ENCODE results near the gene CTSS. TPM values are rescaled to one million over a fixed set of nuclear protein-coding genes. Genes with fewer than 3 reads are reported as not detected.

CTSS gene
- 0.16 and 0.41 TPM in 2 replicates for total RNA-seq
- long read RNA-seq, result 0 reads

DNA sequence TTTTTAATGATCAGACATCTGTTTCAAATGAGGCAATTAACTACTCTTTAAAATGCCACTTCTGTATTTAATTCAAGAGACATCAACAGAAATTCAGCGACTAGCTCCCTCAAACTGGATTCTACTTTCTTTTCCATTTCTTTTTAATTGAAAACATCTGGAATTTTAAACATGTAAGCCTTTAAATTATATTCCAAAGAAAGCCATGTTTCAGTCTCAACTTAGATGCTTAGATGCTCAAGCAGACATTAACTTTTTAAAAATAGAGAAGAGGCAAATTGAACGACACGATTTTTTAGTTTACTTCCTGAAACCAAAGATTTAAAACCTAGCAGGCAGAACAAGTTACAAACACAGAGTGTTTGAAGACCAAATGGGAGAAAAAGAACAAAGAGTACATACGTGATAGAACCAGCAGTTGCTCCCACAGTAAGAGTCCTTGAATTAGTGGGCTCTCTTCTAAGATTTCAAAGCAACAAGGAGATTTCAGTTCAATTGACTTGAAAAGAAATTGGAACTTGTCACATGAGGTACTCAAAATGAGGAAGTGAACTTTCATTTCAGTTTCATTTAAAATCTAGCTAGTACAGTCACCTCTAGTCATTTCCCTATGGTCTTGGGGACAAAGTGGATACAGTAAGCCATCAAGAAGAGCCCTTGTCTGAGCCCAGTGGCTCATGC lies at the start of gene CTSS:
CTSS (minus strand) TSS at position 483 of the 681 bp plus-strand sequence. CDS start 1,015 bp downstream, outside the sequence.
- Mint-ChIP-seq H3K4me1 (no peaks in the 10 kb centered on the region), H3K27me3 (ENCODE audit: low read depth) (no peaks in the 10 kb centered on the region), H3K36me3 (ENCODE audit: low read depth) (no peaks in the 10 kb centered on the region), H3K9me3 (peaks cover 3% of the 10 kb centered on the region), H3K4me3 (no peak within 1 kb of the TSS), H3K27ac (ENCODE audit: unreplicated experiment) (peak within 1 kb of the TSS; percentile 1)
- TF ChIP-seq, protein P1, sequence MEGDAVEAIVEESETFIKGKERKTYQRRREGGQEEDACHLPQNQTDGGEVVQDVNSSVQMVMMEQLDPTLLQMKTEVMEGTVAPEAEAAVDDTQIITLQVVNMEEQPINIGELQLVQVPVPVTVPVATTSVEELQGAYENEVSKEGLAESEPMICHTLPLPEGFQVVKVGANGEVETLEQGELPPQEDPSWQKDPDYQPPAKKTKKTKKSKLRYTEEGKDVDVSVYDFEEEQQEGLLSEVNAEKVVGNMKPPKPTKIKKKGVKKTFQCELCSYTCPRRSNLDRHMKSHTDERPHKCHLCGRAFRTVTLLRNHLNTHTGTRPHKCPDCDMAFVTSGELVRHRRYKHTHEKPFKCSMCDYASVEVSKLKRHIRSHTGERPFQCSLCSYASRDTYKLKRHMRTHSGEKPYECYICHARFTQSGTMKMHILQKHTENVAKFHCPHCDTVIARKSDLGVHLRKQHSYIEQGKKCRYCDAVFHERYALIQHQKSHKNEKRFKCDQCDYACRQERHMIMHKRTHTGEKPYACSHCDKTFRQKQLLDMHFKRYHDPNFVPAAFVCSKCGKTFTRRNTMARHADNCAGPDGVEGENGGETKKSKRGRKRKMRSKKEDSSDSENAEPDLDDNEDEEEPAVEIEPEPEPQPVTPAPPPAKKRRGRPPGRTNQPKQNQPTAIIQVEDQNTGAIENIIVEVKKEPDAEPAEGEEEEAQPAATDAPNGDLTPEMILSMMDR (conservative IDR thresholded peaks at IDR 0.05), result no peak
- no peak for DNase-seq (ENCODE audit: low read depth, low spot score)

DNA sequence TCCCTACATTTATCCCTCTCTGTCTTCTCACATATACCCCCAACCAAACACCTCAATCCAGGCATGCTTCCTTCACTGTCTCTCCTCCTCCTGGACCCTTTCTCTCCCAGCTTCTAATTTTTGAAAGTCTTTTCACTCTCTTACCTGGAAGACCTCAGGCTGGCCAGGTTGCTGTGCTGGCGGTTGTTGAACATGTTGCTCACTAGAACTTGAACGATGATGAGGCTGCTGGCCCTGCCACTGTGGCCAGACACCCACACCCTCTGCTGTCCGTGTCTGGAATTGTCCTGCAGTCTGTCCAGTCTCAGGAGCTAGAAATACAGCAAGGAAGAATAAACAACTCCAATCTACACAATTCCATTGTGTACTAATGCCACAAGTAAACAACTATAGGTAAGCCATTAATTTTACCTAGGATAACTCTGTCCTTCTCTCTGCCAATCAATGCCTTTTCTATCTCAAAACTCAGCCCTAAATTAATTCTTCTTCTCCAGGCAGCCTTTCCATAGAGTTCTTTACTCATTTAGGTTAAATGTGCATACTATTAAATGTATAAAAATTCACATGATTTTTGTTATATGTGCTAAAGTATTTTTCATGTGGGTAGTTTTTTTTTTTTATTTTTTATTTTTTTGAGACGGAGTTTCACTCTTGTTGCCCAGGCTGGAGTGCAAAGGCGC lies 47.6 kb upstream of the CTSS start:
- Mint-ChIP-seq H3K27me3 (ENCODE audit: low read depth) (no peaks in the 10 kb centered on the region), H3K4me1 (no peaks in the 10 kb centered on the region), H3K4me3 (no peak overlapping the region), H3K9me3 (no peaks in the 10 kb centered on the region), H3K36me3 (ENCODE audit: low read depth) (peaks cover 3% of the 10 kb centered on the region), H3K27ac (ENCODE audit: unreplicated experiment) (no peak overlapping the region)
- peak; percentile 36 for DNase-seq (ENCODE audit: low read depth, low spot score)
- TF ChIP-seq, protein P1 (conservative IDR thresholded peaks at IDR 0.05), result peak; percentile 79

DNA sequence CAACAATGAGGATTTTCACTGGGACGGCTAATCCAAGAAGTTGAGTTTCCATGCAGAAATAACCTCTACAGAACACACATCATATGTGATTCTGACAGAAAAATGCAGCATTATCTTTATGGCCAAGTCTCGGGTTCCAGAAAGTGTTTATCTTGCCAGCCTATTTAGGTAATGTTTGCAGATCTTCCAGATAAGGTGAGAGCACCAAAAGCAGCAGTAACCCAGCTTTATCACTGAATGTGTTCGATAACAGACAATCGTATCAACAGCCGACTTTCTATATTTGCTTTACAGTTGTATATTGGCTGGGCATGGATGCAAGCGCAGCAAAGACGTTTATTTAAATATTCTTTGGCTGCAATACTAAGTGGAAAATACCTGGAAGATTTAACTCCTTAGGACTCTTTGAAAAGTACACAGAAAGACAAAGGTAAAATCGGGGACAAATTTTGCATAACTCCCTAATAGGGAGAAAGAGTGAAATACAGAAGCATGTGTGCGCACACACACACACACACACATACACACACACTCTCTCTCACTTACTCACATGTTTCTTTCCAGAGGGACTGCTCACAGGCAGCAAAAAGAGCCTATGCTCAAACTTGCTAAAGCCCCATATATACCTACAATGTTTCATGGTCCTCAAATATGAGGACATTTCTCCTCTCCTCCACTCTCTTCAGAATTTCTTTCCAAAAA lies 45.5 kb upstream of the CTSS start:
- DNase-seq (ENCODE audit: low read depth, low spot score), result no peak
- H3K4me3 Mint-ChIP-seq, result no peak overlapping the region
- TF ChIP-seq, protein P1 (conservative IDR thresholded peaks at IDR 0.05), result no peak
- H3K27me3 Mint-ChIP-seq (ENCODE audit: low read depth), result no peaks in the 10 kb centered on the region
- no peaks in the 10 kb centered on the region for H3K36me3 Mint-ChIP-seq (ENCODE audit: low read depth)
- H3K9me3 Mint-ChIP-seq, result no peaks in the 10 kb centered on the region
- no peak overlapping the region for H3K27ac Mint-ChIP-seq (ENCODE audit: unreplicated experiment)
- no peaks in the 10 kb centered on the region for H3K4me1 Mint-ChIP-seq

DNA sequence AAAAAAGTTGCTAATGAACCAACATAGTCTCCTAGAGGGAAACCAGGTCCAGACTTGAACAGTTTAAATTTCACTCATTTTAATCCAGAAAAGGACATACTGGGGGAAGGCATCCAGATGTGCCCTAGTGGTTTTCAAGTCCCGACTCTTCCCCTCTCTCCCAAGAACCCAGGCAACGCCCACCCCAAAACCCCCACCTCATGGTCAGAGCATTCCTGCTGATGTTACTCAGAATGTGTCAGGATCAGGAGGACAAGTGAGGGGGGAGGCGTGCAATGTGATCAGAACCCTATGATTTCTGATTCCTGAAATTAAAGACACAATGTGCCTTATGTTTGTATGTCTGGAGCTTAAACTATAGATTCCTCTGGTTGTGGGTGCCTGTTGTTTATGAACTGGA lies 44.1 kb upstream of the CTSS start:
- Mint-ChIP-seq H3K36me3 (ENCODE audit: low read depth) (no peaks in the 10 kb centered on the region), H3K27me3 (ENCODE audit: low read depth) (no peaks in the 10 kb centered on the region), H3K4me1 (no peaks in the 10 kb centered on the region), H3K9me3 (no peaks in the 10 kb centered on the region), H3K27ac (ENCODE audit: unreplicated experiment) (no peak overlapping the region), H3K4me3 (no peak overlapping the region)
- DNase-seq (ENCODE audit: low read depth, low spot score), result no peak
- TF ChIP-seq, protein P1 (conservative IDR thresholded peaks at IDR 0.05), result no peak

DNA sequence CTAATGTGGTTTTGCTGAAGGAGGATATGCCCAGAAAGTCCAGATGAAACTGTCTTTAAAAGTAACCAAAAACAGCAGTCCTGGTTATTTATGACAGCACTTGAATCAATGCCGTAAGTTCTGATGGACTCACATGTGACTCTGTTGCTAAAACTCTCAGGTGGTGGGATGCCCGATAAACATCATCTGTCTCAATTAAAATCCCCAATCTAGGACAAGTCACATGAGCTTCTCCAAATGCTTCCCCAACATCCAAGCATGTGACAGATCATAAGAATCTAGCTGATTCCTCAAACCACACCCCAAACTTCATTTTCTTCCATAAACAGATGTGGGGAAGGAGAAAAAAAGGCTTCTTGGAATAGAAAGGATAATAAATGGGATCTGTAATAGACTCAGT lies 43.3 kb upstream of the CTSS start:
- H3K36me3 Mint-ChIP-seq (ENCODE audit: low read depth), result no peaks in the 10 kb centered on the region
- no peak for DNase-seq (ENCODE audit: low read depth, low spot score)
- no peaks in the 10 kb centered on the region for H3K4me1 Mint-ChIP-seq
- no peak overlapping the region for H3K4me3 Mint-ChIP-seq
- no peaks in the 10 kb centered on the region for H3K27me3 Mint-ChIP-seq (ENCODE audit: low read depth)
- H3K27ac Mint-ChIP-seq (ENCODE audit: unreplicated experiment), result no peak overlapping the region
- TF ChIP-seq, protein P1 (conservative IDR thresholded peaks at IDR 0.05), result no peak
- H3K9me3 Mint-ChIP-seq, result no peaks in the 10 kb centered on the region

Measured in neural crest cell (in vitro differentiated cells).